Endothelial cell of hepatic sinusoid (primary cell): ENCODE results near the gene REXO4.

ENCODE experiments used
- in situ Hi-C: cut with HindIII; loops from 2 replicates; pipeline ENCODE4 v1.10.0; 2017; ENCODE audit warnings: low sequenced_read_pairs

REXO4 gene, protein sequence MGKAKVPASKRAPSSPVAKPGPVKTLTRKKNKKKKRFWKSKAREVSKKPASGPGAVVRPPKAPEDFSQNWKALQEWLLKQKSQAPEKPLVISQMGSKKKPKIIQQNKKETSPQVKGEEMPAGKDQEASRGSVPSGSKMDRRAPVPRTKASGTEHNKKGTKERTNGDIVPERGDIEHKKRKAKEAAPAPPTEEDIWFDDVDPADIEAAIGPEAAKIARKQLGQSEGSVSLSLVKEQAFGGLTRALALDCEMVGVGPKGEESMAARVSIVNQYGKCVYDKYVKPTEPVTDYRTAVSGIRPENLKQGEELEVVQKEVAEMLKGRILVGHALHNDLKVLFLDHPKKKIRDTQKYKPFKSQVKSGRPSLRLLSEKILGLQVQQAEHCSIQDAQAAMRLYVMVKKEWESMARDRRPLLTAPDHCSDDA

DNA sequence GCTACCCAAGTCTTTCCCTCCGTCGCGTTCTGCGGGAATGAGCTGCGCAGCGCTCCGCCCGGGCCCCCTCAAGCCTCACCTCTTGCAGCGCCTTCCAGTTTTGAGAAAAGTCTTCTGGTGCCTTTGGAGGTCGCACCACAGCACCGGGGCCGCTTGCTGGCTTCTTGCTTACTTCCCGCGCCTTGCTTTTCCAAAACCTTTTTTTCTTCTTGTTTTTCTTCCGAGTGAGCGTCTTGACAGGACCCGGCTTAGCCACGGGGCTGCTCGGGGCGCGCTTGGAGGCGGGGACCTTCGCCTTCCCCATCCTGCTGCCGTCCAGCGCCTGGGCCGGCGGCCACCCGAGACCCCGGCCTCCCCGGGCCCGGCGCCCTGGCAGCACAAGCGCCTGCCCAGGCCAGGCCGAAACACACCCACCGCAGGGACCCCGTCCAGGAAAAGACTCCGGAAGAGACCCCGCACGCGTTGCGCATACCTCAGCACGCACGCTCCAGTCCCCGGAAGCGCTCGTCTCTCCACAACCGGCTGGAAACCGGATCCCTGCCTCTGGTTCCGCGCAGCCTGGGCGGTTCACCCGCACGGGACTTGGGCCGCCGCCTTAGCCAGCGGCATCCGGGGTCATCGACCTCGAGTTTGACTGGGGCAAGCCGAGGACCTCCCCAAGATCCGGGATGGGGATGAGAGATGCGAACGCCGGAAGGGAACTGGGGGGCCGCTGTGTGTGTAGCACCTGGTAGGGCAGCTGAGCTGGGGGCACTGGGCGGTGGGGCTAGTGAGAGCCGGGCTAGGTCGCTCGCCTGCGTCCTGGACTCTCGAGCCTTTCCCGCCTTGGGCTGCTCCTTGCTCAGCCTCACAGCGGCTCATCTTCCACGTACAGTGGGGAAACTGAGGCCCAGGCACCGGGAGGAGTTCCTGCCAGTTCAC lies at the start of gene REXO4:
TSS of gene REXO4 (minus strand) at position 470 of the 921 bp plus-strand sequence. CDS start at position 304, 166 bp downstream.
- in situ Hi-C loops: loop anchor here (5.0 kb wide), 3 partner anchors 40 to 74 kb away; partner anchors contain the start of genes STKLD1 and SURF4

DNA sequence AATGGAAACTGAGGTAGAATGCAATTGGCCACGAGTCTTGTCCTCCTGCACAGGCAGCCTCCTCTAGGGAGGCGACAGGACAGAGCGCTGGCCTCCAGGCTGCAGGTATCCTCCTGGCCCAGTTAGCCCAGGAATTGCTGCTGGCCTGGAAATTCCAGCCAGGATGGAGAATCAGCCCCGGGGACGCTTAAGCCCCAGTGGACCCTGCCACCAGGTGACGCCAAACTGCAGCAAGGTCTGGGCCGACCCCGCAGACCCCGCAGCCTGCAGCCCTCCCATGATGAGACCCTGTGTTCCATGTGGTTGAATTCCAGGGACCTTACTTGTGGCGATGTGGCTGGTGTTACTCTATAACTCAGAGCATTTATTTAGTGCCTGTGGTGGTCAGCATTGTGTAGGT lies 49.3 kb upstream of the REXO4 start:
- in situ Hi-C loops: loop anchor here (5.0 kb wide), 2 partner anchors 50 to 90 kb away; partner anchors contain the start of genes REXO4, STKLD1 and SURF4

DNA sequence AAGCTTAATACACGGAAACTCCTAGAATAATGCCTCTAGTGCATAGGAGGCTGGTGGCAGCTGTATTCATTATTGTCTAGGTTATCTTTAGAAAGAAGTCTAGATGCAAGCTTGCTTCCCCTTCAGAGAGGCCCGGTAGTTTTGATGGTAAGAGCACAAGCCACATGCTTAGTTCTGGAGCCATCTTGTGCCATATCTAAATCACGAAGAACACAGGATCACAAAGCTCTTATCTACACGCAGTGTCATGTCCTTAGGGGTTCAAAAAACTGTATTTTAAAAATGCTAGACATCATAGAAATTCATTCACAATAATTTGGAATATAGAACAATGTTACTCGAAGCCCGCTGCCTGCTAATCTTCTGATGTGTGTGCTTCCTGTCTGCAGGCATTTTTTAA lies 48.2 kb upstream of the REXO4 start:
- in situ Hi-C loops: loop anchor here (5.0 kb wide), 2 partner anchors 49 to 89 kb away; partner anchors contain the start of genes REXO4, STKLD1 and SURF4

DNA sequence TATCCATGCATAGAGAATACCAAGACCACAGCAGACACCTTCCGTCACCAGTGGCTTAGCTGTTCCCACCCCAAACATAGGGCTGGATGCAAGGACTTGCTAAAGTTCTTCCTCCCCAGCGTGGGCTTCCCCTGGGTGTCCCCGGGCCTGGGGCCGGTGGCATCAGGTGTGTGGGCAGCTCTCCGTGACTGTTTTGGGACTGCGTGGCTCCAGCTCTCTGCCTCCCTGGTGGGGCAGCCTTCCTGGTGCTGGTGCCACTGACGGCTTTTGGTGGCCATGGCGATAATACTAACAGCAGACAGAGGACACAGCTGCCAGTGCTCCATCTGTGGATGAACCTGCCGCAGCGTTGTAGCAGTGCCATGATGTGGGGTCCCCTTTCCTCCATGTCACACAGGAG lies 46.8 kb upstream of the REXO4 start:
- in situ Hi-C loops: loop anchor here (5.0 kb wide), 2 partner anchors 47 to 87 kb away; partner anchors contain the start of genes REXO4, STKLD1 and SURF4

DNA sequence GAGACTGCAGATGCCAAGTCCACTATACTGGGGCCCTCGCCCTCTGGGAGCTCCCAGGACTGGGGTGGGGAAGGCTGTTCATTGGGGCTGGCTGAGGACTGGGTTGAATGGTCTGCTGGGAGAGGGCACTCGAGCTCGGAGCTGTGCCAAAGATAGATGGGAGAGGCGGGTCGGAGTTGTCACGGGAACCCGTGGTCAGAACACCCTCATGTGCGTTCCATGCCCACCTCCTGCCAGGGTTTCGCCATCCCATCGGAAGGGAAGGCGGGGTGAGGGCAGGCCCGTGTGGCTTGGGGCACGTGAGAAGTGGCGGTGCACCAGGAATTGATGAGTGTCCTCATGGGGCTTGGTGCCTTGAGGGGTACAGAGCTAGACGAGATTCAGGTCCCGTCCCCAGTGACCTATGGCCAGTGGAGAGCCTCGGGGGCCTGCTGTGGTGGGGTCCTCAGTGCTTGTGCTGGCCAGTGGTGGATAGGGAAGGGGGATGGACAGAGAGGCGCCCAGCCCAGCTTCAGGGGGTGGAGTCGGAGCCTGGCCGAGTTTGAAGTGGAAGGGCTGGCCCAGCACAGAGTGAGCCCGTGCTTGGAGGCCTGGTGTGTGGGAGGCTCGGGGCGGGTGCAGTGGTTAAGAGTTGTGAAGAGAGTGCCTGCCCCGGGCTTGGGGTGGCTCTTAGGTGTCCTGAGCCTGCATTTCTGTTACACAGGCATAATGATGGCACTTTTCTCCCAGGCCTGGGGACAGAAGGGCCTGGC lies 46.2 kb upstream of the REXO4 start:
- in situ Hi-C loops: no loop called here

DNA sequence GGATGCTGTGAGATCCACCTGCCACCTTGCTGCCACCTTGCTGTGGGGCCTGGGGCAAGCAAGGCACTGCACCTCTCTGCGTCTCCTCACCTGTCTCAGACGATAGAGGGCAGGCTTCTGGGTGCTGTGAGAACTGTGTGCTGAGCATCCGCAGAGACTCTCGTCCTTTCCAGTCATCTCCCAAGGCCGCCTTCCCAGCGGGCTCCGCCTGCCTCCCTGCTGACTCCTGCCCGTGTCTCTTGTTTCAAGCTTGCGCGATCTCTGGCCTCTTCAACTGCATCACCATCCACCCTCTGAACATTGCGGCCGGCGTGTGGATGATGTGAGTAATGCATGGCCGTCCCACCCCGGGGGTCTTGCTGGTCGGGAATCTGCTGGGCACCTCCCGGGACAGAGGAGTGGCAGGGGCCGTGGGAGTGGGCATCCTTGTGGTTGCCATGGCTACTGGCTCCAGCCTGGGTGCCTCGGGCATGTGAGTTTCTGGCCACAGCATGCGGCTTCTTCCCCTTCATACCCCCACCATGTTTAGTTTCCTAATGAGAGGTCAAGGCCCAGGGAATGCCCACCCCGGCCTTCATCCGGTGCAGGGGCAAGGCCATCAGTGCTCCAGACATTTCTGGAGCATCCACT lies 45.5 kb upstream of the REXO4 start:
- in situ Hi-C loops: no loop called here

DNA sequence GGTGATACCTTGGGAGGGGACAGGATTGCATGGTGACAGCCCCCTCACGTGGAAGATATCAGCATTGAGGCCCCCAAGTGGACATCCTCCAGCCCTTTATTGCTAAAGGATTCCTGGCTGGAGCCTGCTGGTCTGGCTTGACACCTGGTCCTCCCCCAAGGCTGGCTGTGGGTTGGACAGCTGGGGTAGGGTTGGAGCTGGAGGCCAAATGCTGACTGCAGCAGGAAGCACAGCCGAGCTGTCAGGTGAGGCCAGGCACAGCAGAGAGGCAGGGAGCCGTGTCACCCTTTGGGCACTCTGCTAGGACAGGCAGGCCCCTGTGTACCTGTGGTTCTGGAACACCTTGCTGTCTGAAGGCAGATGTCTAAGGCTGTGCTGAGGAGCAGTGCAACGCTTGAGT lies 44.2 kb upstream of the REXO4 start:
- in situ Hi-C loops: no loop called here

DNA sequence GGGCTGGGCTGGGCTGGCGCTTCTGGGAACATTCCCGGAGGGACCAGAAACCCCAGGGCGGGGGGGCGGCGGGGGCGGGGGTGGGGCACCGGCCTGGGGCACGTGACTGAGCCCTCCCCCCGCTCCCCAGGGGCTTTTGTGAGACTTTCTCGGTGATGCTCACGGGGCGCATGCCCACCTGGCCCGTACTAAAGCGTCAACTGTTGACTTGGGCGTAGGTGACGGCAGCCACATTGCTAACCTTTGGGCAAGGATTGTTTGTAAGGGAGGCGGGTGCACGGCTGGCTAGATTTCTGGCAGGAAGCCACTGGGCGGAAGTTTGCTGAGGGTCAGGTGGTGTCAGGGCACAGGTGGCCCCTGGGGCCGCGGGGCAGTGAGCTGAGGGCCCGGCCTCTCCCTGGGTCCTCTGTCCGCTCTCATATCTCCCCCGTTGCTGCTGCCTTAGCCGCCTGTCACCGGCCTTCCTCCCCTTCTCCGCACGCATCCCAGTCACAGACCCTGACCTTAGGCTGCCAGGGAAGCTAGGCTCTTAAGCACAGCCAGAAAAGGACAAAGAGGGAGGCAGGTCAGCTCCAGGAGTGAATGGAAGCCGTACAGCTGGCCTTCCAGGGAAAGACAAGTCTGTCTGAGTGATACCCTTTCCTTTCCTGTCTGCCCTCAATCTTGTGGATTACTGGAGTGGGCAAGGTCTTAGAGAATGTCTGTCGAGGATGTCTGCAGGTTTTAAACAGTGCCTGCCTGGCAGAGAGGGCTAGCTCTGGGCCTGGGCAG lies 42.8 kb upstream of the REXO4 start:
- in situ Hi-C loops: no loop called here

DNA sequence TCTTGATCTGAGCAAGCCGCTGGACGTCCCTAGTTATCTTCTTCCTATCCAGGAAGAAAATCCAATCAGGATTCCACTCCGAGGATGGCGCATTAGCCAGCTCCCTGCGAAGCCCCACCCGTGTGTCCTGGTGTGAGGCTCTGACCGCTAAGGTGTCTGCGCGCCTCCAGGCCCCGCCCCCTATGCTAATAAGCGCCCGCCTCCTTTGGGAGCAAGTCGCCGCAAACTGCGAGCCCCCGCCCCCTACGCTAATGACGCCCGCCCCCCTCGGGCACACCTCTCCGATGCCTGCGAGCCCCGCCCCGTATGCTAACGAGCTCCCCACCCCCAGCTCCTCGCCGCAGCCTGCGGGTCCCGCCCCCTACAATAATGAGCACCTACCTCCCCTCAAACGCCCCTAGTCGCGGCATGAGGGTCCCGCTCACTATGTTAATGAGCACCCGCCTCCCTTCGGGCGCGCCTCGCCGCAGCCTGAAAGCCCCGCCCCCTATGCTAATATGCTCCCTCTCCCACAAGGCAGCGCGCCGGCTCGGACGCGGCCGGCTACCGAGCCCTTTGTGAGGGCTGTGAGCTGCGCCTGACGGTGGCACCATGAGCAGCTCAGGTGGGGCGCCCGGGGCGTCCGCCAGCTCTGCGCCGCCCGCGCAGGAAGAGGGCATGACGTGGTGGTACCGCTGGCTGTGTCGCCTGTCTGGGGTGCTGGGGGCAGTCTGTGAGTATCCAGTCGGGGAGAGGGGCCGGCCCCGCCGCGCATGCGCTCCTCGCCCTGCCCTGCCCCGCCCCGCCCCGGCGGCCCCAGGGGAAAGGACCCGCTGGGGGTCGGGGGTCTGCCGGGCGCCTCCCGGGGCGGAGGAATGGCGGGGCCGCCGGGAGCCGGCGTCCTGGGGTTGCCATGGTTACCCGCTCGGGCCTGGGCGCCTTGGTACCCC lies 41.9 kb upstream of the REXO4 start, which contains the start of gene CACFD1:
TSS of gene CACFD1 (plus strand) at position 503 of the 929 bp plus-strand sequence. CDS start at position 592, 89 bp downstream.
- in situ Hi-C loops: no loop called here

DNA sequence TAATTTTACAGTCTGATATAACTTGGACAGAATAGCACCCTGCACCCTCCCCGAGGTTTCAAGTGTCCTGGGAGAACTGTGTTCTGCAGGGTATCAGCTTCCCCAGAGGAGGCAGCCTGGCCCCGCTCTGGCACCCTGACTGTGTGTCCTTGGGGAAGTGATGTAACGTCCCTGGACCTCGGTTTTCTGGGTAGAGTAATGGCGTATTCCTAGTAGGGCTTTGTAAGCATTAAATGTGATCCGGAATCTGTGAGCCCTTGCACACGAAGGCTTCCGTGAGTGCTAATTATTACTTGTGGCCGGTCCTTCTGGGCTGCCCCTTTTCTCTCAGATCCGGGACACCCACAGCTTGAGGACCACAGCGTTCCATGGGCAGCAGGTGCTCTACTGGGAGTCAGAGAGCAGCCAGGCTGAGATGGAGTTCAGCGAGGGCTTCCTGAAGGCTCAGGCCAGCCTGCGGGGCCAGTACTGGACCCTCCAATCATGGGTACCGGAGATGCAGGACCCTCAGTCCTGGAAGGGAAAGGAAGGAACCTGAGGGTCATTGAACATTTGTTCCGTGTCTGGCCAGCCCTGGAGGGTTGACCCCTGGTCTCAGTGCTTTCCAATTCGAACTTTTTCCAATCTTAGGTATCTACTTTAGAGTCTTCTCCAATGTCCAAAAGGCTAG lies 41.0 kb upstream of the REXO4 start:
- in situ Hi-C loops: no loop called here

DNA sequence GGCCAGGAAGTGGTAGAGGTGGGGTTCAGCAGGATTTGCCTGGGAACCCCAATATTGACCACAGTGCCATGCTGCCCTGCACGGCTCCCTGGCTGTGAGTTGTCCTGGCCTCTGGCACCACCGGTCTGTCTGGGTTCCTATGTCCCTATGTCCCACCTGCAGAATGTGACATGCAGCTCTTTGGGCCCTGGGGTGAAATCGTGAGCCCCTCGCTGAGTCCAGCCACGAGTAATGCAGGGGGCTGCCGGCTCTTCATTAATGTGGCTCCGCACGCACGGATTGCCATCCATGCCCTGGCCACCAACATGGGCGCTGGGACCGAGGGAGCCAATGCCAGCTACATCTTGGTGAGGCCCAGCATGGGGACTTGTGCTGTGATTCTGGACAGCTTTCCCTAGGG lies 39.9 kb upstream of the REXO4 start:
- in situ Hi-C loops: no loop called here

DNA sequence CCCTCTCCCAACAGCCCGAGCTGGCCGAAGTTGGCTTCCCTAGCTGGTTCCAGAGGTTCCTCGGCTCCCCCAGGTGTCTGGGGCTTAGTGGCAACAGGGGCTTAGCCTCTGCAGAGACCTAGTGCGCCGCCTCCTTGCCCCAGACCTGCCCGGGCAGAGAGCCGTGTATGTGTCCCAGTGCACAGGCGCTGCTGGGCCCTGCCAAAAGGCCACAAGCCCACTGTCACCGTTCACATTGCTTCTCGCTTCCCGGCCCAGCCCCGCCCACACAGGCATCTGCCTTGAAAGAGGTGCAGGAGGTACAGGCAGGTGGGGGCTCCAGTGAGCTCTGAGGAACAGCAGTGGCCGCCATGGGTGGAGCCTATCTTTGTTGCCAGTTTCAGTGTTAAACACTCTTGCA lies 39.4 kb upstream of the REXO4 start:
- in situ Hi-C loops: no loop called here

DNA sequence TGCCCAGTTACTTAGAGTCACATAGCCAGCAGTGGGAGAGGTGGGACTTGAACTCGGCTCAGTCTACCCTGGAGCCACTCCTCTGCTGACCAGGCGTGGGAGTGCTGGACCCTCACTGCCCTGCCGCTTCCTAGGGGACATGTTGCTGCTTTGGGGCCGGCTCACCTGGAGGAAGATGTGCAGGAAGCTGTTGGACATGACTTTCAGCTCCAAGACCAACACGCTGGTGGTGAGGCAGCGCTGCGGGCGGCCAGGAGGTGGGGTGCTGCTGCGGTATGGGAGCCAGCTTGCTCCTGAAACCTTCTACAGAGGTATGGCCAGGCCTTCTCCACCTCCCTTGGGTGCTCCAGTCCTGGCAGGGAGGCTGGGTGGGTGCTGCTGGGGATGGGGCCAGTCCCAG lies 38.6 kb upstream of the REXO4 start:
- in situ Hi-C loops: no loop called here

DNA sequence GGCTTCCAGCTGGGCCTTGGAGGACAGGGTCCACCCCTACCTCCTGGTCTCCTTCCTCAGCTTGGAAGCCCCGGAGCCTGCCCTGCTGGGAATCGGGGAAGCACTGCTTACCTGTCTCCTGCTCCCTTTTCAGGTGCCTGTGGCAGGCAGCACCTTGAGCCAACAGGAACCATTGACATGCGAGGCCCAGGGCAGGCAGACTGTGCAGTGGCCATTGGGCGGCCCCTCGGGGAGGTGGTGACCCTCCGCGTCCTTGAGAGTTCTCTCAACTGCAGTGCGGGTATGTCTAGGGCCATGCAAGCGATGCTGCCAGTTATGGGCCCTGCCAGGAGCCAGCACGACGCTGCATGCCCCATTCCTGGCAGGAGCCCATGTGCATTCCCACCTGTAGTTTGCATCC lies 38.1 kb upstream of the REXO4 start:
- in situ Hi-C loops: no loop called here

DNA sequence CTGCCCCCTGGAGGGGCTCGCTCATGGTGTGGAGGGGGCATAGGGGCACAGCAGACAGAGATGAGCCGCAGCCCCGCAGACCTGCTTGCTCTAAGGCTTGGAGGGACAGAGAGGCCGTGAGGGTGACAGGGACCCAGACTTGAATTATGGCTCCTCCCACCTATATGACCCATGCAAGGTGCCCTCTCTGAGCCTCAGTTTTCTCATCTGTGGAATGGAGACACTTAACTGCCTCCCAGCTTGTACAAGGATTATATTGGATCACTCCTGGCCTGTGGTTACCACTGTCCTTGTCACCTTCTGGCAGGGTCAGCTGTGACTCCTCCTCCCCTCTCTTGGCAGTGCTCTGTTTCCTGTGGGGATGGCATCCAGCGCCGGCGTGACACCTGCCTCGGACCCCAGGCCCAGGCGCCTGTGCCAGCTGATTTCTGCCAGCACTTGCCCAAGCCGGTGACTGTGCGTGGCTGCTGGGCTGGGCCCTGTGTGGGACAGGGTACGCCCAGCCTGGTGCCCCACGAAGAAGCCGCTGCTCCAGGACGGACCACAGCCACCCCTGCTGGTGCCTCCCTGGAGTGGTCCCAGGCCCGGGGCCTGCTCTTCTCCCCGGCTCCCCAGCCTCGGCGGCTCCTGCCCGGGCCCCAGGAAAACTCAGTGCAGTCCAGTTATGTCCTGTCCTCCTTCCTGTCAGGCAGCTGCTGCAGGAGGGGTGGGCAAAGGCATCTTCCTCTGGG lies 37.3 kb upstream of the REXO4 start:
- in situ Hi-C loops: no loop called here

DNA sequence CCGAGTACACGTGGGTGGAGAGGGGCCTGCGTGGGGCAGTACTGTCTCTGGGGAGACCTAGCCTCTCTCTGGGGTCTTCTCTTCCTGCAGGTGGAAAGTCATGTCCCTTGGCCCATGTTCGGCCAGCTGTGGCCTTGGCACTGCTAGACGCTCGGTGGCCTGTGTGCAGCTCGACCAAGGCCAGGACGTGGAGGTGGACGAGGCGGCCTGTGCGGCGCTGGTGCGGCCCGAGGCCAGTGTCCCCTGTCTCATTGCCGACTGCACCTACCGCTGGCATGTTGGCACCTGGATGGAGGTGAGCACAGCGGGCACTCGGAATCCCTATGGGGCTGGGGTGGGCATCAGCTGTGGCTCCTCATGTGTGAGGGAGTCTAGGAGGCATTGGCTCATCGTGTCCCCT lies 36.5 kb upstream of the REXO4 start:
- in situ Hi-C loops: no loop called here

DNA sequence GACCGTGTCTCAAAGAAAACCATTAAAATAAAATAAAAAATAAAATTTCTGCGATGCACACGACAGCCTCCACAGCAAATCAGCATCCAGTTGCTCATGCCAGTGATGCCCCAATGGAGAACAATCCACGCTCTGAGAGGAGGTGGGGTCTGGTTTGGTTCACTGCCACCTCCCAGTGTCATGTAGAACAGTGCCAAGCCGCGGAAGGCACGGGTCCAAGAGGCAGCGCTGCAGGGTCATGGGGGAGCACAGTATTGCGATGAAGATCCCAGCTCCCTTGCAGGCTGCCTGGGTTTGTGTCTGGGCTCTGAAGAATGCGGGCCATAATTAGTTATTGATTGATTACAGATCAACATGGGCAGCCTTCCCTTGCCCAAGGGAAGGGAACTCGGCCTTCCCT lies 35.8 kb upstream of the REXO4 start:
- in situ Hi-C loops: no loop called here
